GM10266 (cell line): Measurements from ENCODE around the gene HCFC1R1.

Experiments
- DNase-seq: peaks from one replicate; pipeline ENCODE4 v3.0.0; 2012; ENCODE audit errors: extremely low spot score
- TF ChIP-seq, protein P1 (sequence below): IDR thresholded peaks from 2 replicates; pipeline ENCODE4 v1.5.1; 2012; ENCODE audit warnings: mild to moderate bottlenecking, low read depth; ENCODE audit not compliant: control insufficient read depth, insufficient read depth; ENCODE audit errors: missing control alignments

The HCFC1R1 gene

DNA sequence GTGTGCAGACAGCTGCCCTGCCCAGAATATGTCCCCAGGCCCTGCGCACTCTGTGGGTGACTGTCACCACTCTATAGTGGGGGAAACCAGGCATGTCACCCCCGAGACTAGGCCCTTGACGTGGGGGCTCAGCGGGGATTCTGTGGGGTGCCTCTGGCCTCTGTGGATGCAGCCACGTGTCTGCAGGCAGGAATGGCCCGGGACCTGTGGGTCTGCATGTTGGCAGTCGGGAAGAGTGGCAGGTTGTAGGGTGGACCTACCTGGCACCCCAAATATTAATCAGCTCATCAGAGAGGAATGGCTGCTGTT is 42.7 kb upstream of the HCFC1R1 start:
- TF ChIP-seq, protein P1, sequence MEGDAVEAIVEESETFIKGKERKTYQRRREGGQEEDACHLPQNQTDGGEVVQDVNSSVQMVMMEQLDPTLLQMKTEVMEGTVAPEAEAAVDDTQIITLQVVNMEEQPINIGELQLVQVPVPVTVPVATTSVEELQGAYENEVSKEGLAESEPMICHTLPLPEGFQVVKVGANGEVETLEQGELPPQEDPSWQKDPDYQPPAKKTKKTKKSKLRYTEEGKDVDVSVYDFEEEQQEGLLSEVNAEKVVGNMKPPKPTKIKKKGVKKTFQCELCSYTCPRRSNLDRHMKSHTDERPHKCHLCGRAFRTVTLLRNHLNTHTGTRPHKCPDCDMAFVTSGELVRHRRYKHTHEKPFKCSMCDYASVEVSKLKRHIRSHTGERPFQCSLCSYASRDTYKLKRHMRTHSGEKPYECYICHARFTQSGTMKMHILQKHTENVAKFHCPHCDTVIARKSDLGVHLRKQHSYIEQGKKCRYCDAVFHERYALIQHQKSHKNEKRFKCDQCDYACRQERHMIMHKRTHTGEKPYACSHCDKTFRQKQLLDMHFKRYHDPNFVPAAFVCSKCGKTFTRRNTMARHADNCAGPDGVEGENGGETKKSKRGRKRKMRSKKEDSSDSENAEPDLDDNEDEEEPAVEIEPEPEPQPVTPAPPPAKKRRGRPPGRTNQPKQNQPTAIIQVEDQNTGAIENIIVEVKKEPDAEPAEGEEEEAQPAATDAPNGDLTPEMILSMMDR: no peak
- DNase-seq: no peak

DNA sequence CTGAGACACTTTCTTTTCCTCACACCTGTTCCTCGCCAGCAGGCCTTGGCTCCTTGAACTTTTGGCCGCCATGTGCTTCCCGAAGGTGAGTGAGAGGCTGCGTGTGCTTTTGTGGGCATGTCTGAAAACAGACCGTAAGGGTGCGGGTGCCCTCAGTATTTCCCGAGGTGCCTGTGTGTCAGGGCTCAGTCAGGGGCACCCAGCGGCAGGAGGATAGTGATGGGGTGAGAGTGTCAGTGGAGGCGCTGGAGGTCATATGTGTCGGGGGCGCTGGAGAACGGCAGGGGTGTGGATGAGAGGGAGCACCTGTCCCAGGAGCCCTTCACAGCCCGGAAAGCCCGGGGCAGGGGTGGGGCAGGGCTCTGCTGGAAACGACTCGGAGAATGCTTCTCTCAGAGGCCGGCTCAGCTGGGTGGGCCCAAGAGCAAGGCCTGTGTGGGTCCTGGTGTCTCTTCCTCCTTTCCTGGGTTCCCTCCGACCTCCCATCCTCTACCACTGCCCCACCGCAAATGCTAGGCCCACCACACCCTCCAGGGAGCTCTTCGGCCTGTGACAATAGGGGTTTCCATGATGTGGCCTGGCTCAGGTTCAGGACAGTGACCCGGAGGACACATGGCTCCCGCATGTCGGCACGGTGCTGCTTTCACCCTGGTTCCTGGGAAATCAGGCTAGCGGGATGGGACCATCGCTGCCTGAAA is 42.1 kb upstream of the HCFC1R1 start:
- DNase-seq: no peak
- TF ChIP-seq, protein P1: no peak

DNA sequence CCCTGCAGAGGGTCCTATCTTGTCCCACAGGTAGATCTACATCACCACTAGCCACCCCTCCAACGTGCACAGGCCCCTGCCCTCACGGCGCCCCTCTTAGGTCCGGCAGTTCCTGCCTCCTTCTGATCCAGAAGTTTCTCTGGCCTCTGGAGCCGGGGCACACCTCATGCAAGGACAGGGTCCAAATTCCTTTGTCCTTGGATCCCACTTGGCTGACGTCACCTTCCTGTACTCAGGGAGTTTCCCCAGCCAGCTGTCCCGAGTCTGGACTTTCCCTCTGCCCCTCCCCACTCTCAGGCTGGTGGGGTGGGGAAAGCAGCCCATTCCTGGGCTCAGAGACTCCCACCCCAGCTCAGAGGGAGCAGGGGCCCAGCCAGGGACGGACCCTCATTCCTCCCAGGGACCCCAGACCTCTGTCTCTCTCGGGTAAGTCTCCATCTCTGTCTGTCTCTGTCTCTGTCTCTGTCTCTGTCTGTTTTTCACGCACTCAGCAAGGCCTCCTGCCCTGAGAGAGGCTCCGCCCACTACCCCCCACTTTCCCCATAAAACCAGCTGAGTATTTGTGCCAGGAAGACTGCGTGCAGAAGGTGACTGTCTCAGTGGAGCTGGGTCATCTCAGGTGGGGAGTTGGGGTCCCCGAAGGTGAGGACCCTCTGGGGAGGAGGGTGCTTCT is 41.5 kb upstream of the HCFC1R1 start, which contains the start of gene IL32:
TSS of gene IL32 (plus strand) at position 572 of the 673 bp plus-strand sequence. CDS start 172 bp downstream, outside the sequence.
- TF ChIP-seq, protein P1: no peak
- DNase-seq: no peak

DNA sequence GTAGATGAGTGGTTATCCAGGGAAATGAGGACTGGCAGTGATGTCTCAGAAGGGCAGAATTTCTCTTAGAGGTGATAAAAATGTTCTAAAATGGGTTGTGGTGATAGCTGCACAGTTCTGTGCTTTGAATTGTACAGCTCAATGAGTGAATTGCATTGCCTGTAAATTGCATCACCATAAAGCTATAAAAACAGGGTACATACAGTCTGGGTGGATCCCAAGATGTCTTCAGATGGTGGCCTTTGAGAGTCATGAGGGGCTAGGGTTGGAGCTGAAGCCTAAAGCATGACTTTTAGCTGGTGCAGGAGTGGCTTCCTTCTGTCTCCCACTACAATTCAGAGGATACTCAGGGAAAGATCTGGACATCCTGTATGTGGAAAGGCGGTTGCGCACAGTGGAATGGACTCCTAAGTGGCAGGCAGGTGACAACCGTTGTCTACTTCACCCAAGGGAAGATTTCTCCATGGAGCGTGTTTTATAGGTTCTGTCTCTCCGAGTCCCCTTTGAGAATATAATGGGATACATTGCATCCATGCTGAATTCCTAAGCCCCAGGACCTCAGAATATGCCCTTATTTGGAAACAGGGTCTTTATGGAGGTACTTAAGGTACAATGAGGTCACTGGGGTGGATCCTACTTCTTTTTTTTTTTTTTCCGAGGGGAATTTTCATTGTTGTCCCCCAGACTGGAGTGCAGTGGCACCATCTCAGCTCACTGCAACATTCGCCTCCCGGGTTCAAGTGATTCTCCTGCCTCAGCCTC is 40.1 kb upstream of the HCFC1R1 start:
- TF ChIP-seq, protein P1: no peak
- no peak for DNase-seq

DNA sequence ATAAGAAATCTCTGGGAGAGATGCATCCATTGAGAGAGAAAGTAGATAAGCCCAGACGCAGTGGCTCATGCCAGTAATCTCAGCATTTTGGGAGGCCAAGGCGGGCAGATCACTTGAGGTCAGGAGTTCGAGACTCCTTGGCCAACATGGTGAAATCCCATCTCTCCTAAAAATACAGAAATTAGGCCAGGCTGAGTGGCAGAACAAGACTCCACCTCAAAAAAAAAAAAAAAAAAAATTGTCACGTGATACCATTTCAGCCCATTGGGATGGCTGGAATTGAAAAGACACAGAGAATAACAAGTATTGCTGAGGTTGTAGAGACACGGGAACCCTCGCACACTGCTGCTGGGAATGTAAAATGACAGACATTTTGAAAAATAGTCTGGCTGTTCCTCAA is 38.8 kb upstream of the HCFC1R1 start:
- TF ChIP-seq, protein P1: no peak
- no peak for DNase-seq

DNA sequence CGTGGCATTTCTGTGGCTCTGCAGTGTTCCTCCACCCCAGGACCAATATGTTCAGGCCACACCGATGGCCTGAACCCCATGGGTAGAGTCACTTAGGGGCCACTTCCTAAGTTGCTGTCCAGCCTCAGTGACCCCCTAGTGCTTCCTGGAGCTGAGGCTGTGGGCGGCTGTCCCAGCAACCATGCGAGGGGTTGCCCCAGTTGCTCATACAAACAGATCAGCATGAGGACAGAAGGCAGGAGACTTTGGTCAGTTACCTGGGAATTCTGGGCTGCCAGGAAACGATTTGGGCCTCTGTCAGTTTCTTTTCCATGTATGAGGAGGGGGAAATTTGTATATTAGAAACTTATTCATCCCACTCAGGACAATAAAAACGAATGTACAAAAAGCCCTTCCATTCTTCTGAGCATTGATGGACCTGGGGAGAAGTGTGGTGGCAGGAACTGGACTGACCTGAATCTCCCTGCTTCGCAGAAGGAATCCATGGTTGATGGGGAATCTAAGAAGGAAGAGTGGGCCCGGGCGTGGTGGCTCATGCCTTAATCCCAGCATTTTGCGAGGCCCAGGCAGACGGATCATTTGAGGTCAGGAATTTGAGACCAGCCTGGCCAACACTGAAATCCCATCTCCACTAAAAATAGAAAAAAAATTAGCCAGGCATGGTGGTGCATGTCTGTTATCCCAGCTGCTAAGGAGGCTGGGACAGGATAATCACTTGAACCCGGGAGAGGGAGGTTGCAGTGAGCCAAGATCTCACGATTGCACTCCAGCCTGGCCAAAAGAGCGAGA is 36.8 kb upstream of the HCFC1R1 start:
- DNase-seq: no peak
- TF ChIP-seq, protein P1: no peak
